H9 (cell line): ENCODE measurements around the gene ABHD4. TPM values are rescaled to one million over a fixed set of nuclear protein-coding genes. Genes with fewer than 3 reads are reported as not detected.

ENCODE experiments used
- DNase-seq: peaks from one replicate; pipeline ENCODE4 v3.0.0-alpha.2; 2017
- H2AFZ ChIP-seq: one replicate; pipeline ENCODE4 v1.6.1; 2013; ENCODE audit warnings: mild to moderate bottlenecking, low read length, control low read depth, moderate library complexity
- H2AK5ac ChIP-seq: 2 replicates; pipeline ENCODE4 v1.6.1; 2013; ENCODE audit warnings: low read length, control low read depth, mixed read lengths; ENCODE audit not compliant: insufficient read length
- H2BK120ac ChIP-seq: one replicate; pipeline ENCODE4 v1.6.1; 2013; ENCODE audit warnings: low read depth, mild to moderate bottlenecking, low read length, control low read depth, inconsistent platforms; ENCODE audit not compliant: poor library complexity, severe bottlenecking
- H2BK12ac ChIP-seq: 2 replicates; pipeline ENCODE4 v1.6.1; 2013; ENCODE audit warnings: low read length, control low read depth, mixed read lengths, low read depth; ENCODE audit not compliant: insufficient read length
- H2BK15ac ChIP-seq: 2 replicates; pipeline ENCODE4 v1.6.1; 2013; ENCODE audit warnings: low read depth, low read length, control low read depth
- H2BK20ac ChIP-seq: one replicate; pipeline ENCODE4 v1.6.1; 2013; ENCODE audit warnings: low read depth, mild to moderate bottlenecking, low read length, control low read depth, inconsistent platforms; ENCODE audit not compliant: poor library complexity, severe bottlenecking
- H2BK5ac ChIP-seq: 2 replicates; pipeline ENCODE4 v1.6.1; 2013; ENCODE audit warnings: low read length, control low read depth, mixed read lengths; ENCODE audit not compliant: insufficient read length
- H3K14ac ChIP-seq: 2 replicates; pipeline ENCODE4 v1.6.1; 2013; ENCODE audit warnings: low read length, control low read depth; ENCODE audit not compliant: insufficient read depth
- H3K18ac ChIP-seq: 2 replicates; pipeline ENCODE4 v1.6.1; 2013; ENCODE audit warnings: low read depth, mild to moderate bottlenecking, mixed read lengths, low read length, control low read depth; ENCODE audit not compliant: insufficient read length
- H3K23ac ChIP-seq: 2 replicates; pipeline ENCODE4 v1.6.1; 2013; ENCODE audit warnings: low read length, control low read depth, mixed read lengths, low read depth; ENCODE audit not compliant: insufficient read length
- H3K23me2 ChIP-seq: 2 replicates; pipeline ENCODE4 v1.6.1; 2013; ENCODE audit warnings: low read depth, mild to moderate bottlenecking, mixed read lengths, low read length, control low read depth; ENCODE audit not compliant: insufficient read length, poor library complexity, severe bottlenecking
- H3K27ac ChIP-seq: 2 replicates; pipeline ENCODE4 v1.5.1; 2013; ENCODE audit warnings: low read length, control low read depth, mixed read lengths, low read depth; ENCODE audit not compliant: insufficient read length
- H3K27me3 ChIP-seq: 2 replicates; pipeline ENCODE4 v1.6.1; 2013; ENCODE audit warnings: low read length, control low read depth, inconsistent platforms; ENCODE audit not compliant: insufficient read depth
- H3K4ac ChIP-seq: 2 replicates; pipeline ENCODE4 v1.6.1; 2013; ENCODE audit warnings: low read depth, mild to moderate bottlenecking, control low read depth, inconsistent platforms, low read length, moderate library complexity
- H3K4me1 ChIP-seq: 2 replicates; pipeline ENCODE4 v1.6.1; 2013; ENCODE audit warnings: low read length, control low read depth, inconsistent platforms; ENCODE audit not compliant: insufficient read depth
- H3K4me2 ChIP-seq: 2 replicates; pipeline ENCODE4 v1.6.1; 2013; ENCODE audit warnings: low read length, control low read depth, mixed read lengths; ENCODE audit not compliant: insufficient read length, insufficient read depth
- H3K56ac ChIP-seq: 2 replicates; pipeline ENCODE4 v1.6.1; 2013; ENCODE audit warnings: low read depth, mild to moderate bottlenecking, mixed read lengths, low read length, control low read depth; ENCODE audit not compliant: insufficient read length
- H3K79me1 ChIP-seq: 2 replicates; pipeline ENCODE4 v1.6.1; 2013; ENCODE audit warnings: low read depth, mild to moderate bottlenecking, moderate library complexity, low read length, control low read depth, inconsistent platforms; ENCODE audit not compliant: insufficient read depth, poor library complexity, severe bottlenecking
- H3K79me2 ChIP-seq: 2 replicates; pipeline ENCODE4 v1.6.1; 2013; ENCODE audit warnings: low read length, control low read depth, inconsistent platforms; ENCODE audit not compliant: insufficient read depth
- H3K9ac ChIP-seq: 2 replicates; pipeline ENCODE4 v1.6.1; 2013; ENCODE audit warnings: low read length, control low read depth, mixed read lengths; ENCODE audit not compliant: insufficient read length; ENCODE audit errors: extremely low read depth
- H3K9me3 ChIP-seq: one replicate; pipeline ENCODE4 v1.6.1; 2013; ENCODE audit warnings: low read depth, low read length, inconsistent platforms; ENCODE audit not compliant: control insufficient read depth
- H3T11ph ChIP-seq: one replicate; pipeline ENCODE4 v1.6.1; 2013; ENCODE audit warnings: mild to moderate bottlenecking, low read length, control low read depth, inconsistent platforms
- H4K20me1 ChIP-seq: one replicate; pipeline ENCODE4 v1.6.1; 2013; ENCODE audit not compliant: control insufficient read depth, insufficient read length, insufficient read depth
- H4K5ac ChIP-seq: 2 replicates; pipeline ENCODE4 v1.6.1; 2013; ENCODE audit warnings: low read depth, mild to moderate bottlenecking, mixed read lengths, low read length, control low read depth; ENCODE audit not compliant: insufficient read length
- H4K8ac ChIP-seq: replicated peaks from 2 replicates; pipeline ENCODE4 v1.6.1; 2013; ENCODE audit warnings: low read length, control low read depth, mixed read lengths, low read depth; ENCODE audit not compliant: insufficient read length
- H4K91ac ChIP-seq: 2 replicates; pipeline ENCODE4 v1.6.1; 2013; ENCODE audit warnings: low read depth, mild to moderate bottlenecking, moderate library complexity, mixed read lengths, low read length, control low read depth; ENCODE audit not compliant: insufficient read length
- H3K27ac Mint-ChIP-seq, 3 experiments: 2 replicates in 2 of 3; 3 replicates in 1 of 3; pipeline ENCODE4 v1.8.0; 2020 to 2021; ENCODE audit warnings: mixed read lengths in 3 of 3, mild to moderate bottlenecking in 1 of 3, moderate library complexity in 1 of 3
- H3K27me3 Mint-ChIP-seq: 2 replicates; pipeline ENCODE4 v1.8.0; 2021; ENCODE audit warnings: low read depth, mild to moderate bottlenecking, moderate library complexity, mixed read lengths
- H3K36me3 Mint-ChIP-seq, 3 experiments: 2 replicates in 2 of 3; 3 replicates in 1 of 3; pipeline ENCODE4 v1.8.0; 2020 to 2021; ENCODE audit warnings: low read depth in 3 of 3, mixed read lengths in 3 of 3; ENCODE audit not compliant: insufficient read depth in 1 of 3
- H3K4me1 Mint-ChIP-seq, 2 experiments: 2 replicates each; pipeline ENCODE4 v1.8.0; 2020; ENCODE audit warnings: mixed read lengths in 2 of 2
- H3K4me3 Mint-ChIP-seq, 2 experiments: 2 replicates in 1 of 2; 3 replicates in 1 of 2; pipeline ENCODE4 v1.8.0; 2020 to 2021; ENCODE audit warnings: mild to moderate bottlenecking in 2 of 2, mixed read lengths in 2 of 2, moderate library complexity in 1 of 2
- H3K9me3 Mint-ChIP-seq, 2 experiments: 2 replicates in 1 of 2; 3 replicates in 1 of 2; pipeline ENCODE4 v1.8.0; 2020; ENCODE audit warnings: mild to moderate bottlenecking in 2 of 2, mixed read lengths in 2 of 2, moderate library complexity in 1 of 2
- CTCF ChIP-seq: fragments of 200-600 bp; sonication (generic); conservative IDR thresholded peaks from 3 replicates; pipeline ENCODE4 v1.8.0; 2021; ENCODE audit warnings: antibody characterized with exemption, mild to moderate bottlenecking
- WGBS: extraction: QIAGEN DNeasy Blood & Tissue Kit; methylation state at CpG from one replicate; pipeline ENCODE4 v1.1.7; 2013; ENCODE audit warnings: missing lambda C conversion rate, low lambda C conversion rate, mixed read lengths; ENCODE audit not compliant: insufficient read length; ENCODE audit errors: extremely low coverage; 5-methylcytosine and 5-hydroxymethylcytosine counted together
- total RNA-seq: library from RNA; stranded (reverse); gene quantifications from 2 replicates; pipeline ENCODE4 v1.2.1, GENCODE V29; 2021

ABHD4 gene
- total RNA-seq, 1 experiment from 2014 or later = 21.8 TPM

- Histone ChIP-seq H3K14ac (no peak overlapping the region), H2AK5ac (no peak overlapping the region), H3K9me3 (no peaks in the 10 kb centered on the region), H3T11ph (no peak overlapping the region), H3K4ac (no peak overlapping the region), H3K27ac (no peak overlapping the region), H3K56ac (no peak overlapping the region), H4K8ac (no peak overlapping the region), H3K23me2 (no peaks in the 10 kb centered on the region), H2BK120ac (no peak overlapping the region), H3K9ac (no peak overlapping the region), H3K18ac (no peak overlapping the region), H3K79me1 (peaks cover 11% of the 10 kb centered on the region), H4K91ac (no peak overlapping the region), H4K20me1 (no peaks in the 10 kb centered on the region), H3K23ac (no peak overlapping the region), H3K4me2 (no peak overlapping the region), H2BK15ac (no peak overlapping the region), H2AFZ (no peak overlapping the region), H3K79me2 (peaks cover 8% of the 10 kb centered on the region; the same call in 1 of the 2 replicates), H2BK5ac (no peak overlapping the region), H4K5ac (no peak overlapping the region), H2BK12ac (no peak overlapping the region), H3K4me1 (no peaks in the 10 kb centered on the region; the same call in 1 of the 2 replicates), H2BK20ac (peak overlapping the region; percentile 90), H3K27me3 (no peaks in the 10 kb centered on the region)
- no peak for TF ChIP-seq CTCF
- Mint-ChIP-seq H3K27me3 (no peaks in the 10 kb centered on the region), H3K27ac (peak overlapping the region in 2 of 3 experiments; percentile 40 to 56; a peak in 1 of 7 replicates), H3K4me1 (peaks cover 3 to 4% of the 10 kb centered on the region in 2 experiments; a peak in 1 of 4 replicates), H3K36me3 (peaks cover 1 to 8% (median 2%) of the 10 kb centered on the region in 3 experiments; a peak in 5 of 7 replicates), H3K4me3 (no peak overlapping the region), H3K9me3 (no peaks in the 10 kb centered on the region)
- no peak for DNase-seq
- no CpG with 5 or more reads among the region's 3 CpGs for WGBS
Observed at GRCh38 chr14:22579881-22580280, 18.2 kb upstream of the ABHD4 start.
